ENCODE data around the gene NKX1-2.
A peak's percentile ranks its signal among the peaks of the same experiment; 100 is the strongest.

The NKX1-2 gene

GRCh38 chr10:124464028-124464965, 14.5 kb upstream of the NKX1-2 start:
- Histone ChIP-seq H3K4me3 (ENCODE audit: extremely low read depth, insufficient read depth, low read length, poor library complexity, severe bottlenecking) (no peak overlapping the region), H3K9me3 (ENCODE audit: control insufficient read depth, low read length) (no peaks in the 10 kb centered on the region), H3K27ac (ENCODE audit: low read depth, low read length, severe bottlenecking) (no peak overlapping the region), H3K36me3 (ENCODE audit: control insufficient read depth, insufficient read depth, low read length) (no peaks in the 10 kb centered on the region), H3K4me1 (ENCODE audit: control insufficient read depth, insufficient read depth, low read length, poor library complexity, severe bottlenecking) (peaks cover 5% of the 10 kb centered on the region)
- WGBS, 2 experiments (ENCODE audit: insufficient coverage in 2 of 2), result 77 to 78% methylated on average over 8 to 9 of the region's 9 CpGs

DNA sequence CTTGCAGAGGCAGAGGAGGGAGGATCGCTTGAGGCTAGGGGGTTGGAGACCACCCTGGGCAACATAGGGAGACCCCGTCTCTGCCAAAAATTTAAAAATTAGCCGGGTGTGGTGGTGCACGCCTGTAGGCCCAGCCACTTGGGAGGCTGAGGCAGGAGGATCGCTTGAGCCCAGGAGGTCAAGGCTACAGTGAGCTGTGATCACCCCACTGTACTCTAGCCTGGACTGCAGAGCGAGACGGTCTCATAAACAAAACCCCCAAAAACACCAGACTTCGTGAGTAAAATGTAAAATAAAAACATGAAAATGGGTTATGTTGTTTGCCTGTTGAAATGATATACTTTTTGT, 12.5 kb upstream of the NKX1-2 start:
- Histone ChIP-seq H3K4me1 (ENCODE audit: control insufficient read depth, insufficient read depth, low read length, poor library complexity, severe bottlenecking) (peaks cover 5% of the 10 kb centered on the region), H3K36me3 (ENCODE audit: control insufficient read depth, insufficient read depth, low read length) (no peaks in the 10 kb centered on the region), H3K27ac (ENCODE audit: low read depth, low read length, severe bottlenecking) (no peak overlapping the region), H3K4me3 (ENCODE audit: extremely low read depth, insufficient read depth, low read length, poor library complexity, severe bottlenecking) (peak overlapping the region; percentile 51), H3K9me3 (ENCODE audit: control insufficient read depth, low read length) (no peaks in the 10 kb centered on the region)
- WGBS, 2 experiments (ENCODE audit: insufficient coverage in 2 of 2), result 79% methylated on average over 4 to 5 of the region's 8 CpGs

- Histone ChIP-seq H3K9me3 (ENCODE audit: control insufficient read depth, low read length) (no peaks in the 10 kb centered on the region), H3K4me1 (ENCODE audit: control insufficient read depth, insufficient read depth, low read length, poor library complexity, severe bottlenecking) (peaks cover 7% of the 10 kb centered on the region), H3K4me3 (ENCODE audit: extremely low read depth, insufficient read depth, low read length, poor library complexity, severe bottlenecking) (peak within 1 kb of the TSS; percentile 51), H3K27ac (ENCODE audit: low read depth, low read length, severe bottlenecking) (peak within 1 kb of the TSS; percentile 16), H3K36me3 (ENCODE audit: control insufficient read depth, insufficient read depth, low read length) (no peaks in the 10 kb centered on the region)
- WGBS, 2 experiments (ENCODE audit: insufficient coverage in 2 of 2), result 4 to 5% methylated on average over 50 to 71 of the region's 81 CpGs
Observed at GRCh38 chr10:124461642-124462347, 12.0 kb upstream of the NKX1-2 start, which contains the start of gene LHPP. Gene LHPP, plus strand, starts transcription at chr10:124461823. Its CDS starts 40 bp downstream, at chr10:124461863.

DNA sequence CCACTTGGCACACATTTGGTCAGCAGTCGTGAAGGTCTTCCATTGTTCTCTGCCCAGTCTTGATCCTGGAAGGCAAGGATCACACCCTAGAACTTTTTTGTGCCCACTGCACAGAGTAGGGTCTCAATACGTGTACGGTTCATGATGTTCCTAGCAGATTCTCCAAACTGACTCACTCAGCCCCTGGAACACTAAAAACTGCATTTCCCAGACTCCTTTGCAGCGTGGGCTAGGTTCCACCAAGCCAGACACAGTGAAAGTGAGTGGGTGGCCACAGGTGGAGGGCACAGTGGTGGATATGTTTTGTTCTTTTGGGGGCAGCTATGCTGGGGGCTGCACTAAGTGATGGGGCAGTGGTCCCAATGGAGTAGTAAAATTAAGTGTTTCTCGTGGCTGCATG, 10.3 kb upstream of the NKX1-2 start:
- no peaks in the 10 kb centered on the region for H3K36me3 ChIP-seq (ENCODE audit: control insufficient read depth, insufficient read depth, low read length)
- H3K9me3 ChIP-seq (ENCODE audit: control insufficient read depth, low read length), result no peaks in the 10 kb centered on the region
- H3K4me1 ChIP-seq (ENCODE audit: control insufficient read depth, insufficient read depth, low read length, poor library complexity, severe bottlenecking), result peaks cover 9% of the 10 kb centered on the region
- no peak overlapping the region for H3K27ac ChIP-seq (ENCODE audit: low read depth, low read length, severe bottlenecking)
- H3K4me3 ChIP-seq (ENCODE audit: extremely low read depth, insufficient read depth, low read length, poor library complexity, severe bottlenecking), result no peak overlapping the region
- 92 to 95% methylated on average over 4 of the region's 5 CpGs for WGBS, 2 experiments (ENCODE audit: insufficient coverage in 2 of 2)

GRCh38 chr10:124459395-124459794, 9.6 kb upstream of the NKX1-2 start:
- 54 to 91% methylated on average over 1 of the region's 1 CpG for WGBS, 2 experiments (ENCODE audit: insufficient coverage in 2 of 2)
- Histone ChIP-seq H3K4me3 (ENCODE audit: extremely low read depth, insufficient read depth, low read length, poor library complexity, severe bottlenecking) (no peak overlapping the region), H3K27ac (ENCODE audit: low read depth, low read length, severe bottlenecking) (no peak overlapping the region), H3K9me3 (ENCODE audit: control insufficient read depth, low read length) (no peaks in the 10 kb centered on the region), H3K36me3 (ENCODE audit: control insufficient read depth, insufficient read depth, low read length) (no peaks in the 10 kb centered on the region), H3K4me1 (ENCODE audit: control insufficient read depth, insufficient read depth, low read length, poor library complexity, severe bottlenecking) (peaks cover 5% of the 10 kb centered on the region)

GRCh38 chr10:124458889-124459288, 9.1 kb upstream of the NKX1-2 start:
- Histone ChIP-seq H3K9me3 (ENCODE audit: control insufficient read depth, low read length) (no peaks in the 10 kb centered on the region), H3K36me3 (ENCODE audit: control insufficient read depth, insufficient read depth, low read length) (no peaks in the 10 kb centered on the region), H3K27ac (ENCODE audit: low read depth, low read length, severe bottlenecking) (no peak overlapping the region), H3K4me1 (ENCODE audit: control insufficient read depth, insufficient read depth, low read length, poor library complexity, severe bottlenecking) (peaks cover 5% of the 10 kb centered on the region), H3K4me3 (ENCODE audit: extremely low read depth, insufficient read depth, low read length, poor library complexity, severe bottlenecking) (no peak overlapping the region)
- no CpG with 5 or more reads among the region's 2 CpGs for WGBS, 2 experiments (ENCODE audit: insufficient coverage in 2 of 2)

- H3K4me3 ChIP-seq (ENCODE audit: extremely low read depth, insufficient read depth, low read length, poor library complexity, severe bottlenecking), result no peak overlapping the region
- H3K4me1 ChIP-seq (ENCODE audit: control insufficient read depth, insufficient read depth, low read length, poor library complexity, severe bottlenecking), result peaks cover 5% of the 10 kb centered on the region
- WGBS, 2 experiments (ENCODE audit: insufficient coverage in 2 of 2), result 93 to 100% methylated on average over 4 of the region's 4 CpGs
- no peaks in the 10 kb centered on the region for H3K36me3 ChIP-seq (ENCODE audit: control insufficient read depth, insufficient read depth, low read length)
- no peak overlapping the region for H3K27ac ChIP-seq (ENCODE audit: low read depth, low read length, severe bottlenecking)
- H3K9me3 ChIP-seq (ENCODE audit: control insufficient read depth, low read length), result no peaks in the 10 kb centered on the region
Observed at GRCh38 chr10:124458473-124458872, 8.6 kb upstream of the NKX1-2 start.

GRCh38 chr10:124455441-124455840, 5.6 kb upstream of the NKX1-2 start:
- no peaks in the 10 kb centered on the region for H3K36me3 ChIP-seq (ENCODE audit: control insufficient read depth, insufficient read depth, low read length)
- H3K4me1 ChIP-seq (ENCODE audit: control insufficient read depth, insufficient read depth, low read length, poor library complexity, severe bottlenecking), result peaks cover 9% of the 10 kb centered on the region
- no peak overlapping the region for H3K27ac ChIP-seq (ENCODE audit: low read depth, low read length, severe bottlenecking)
- 72 to 89% methylated on average over 6 to 7 of the region's 7 CpGs for WGBS, 2 experiments (ENCODE audit: insufficient coverage in 2 of 2)
- H3K4me3 ChIP-seq (ENCODE audit: extremely low read depth, insufficient read depth, low read length, poor library complexity, severe bottlenecking), result no peak overlapping the region
- no peaks in the 10 kb centered on the region for H3K9me3 ChIP-seq (ENCODE audit: control insufficient read depth, low read length)

- no peaks in the 10 kb centered on the region for H3K9me3 ChIP-seq (ENCODE audit: control insufficient read depth, low read length)
- H3K4me3 ChIP-seq (ENCODE audit: extremely low read depth, insufficient read depth, low read length, poor library complexity, severe bottlenecking), result no peak overlapping the region
- H3K4me1 ChIP-seq (ENCODE audit: control insufficient read depth, insufficient read depth, low read length, poor library complexity, severe bottlenecking), result peaks cover 9% of the 10 kb centered on the region
- H3K27ac ChIP-seq (ENCODE audit: low read depth, low read length, severe bottlenecking), result no peak overlapping the region
- 25 to 35% methylated on average over 5 to 6 of the region's 8 CpGs for WGBS, 2 experiments (ENCODE audit: insufficient coverage in 2 of 2)
- no peaks in the 10 kb centered on the region for H3K36me3 ChIP-seq (ENCODE audit: control insufficient read depth, insufficient read depth, low read length)
Observed at GRCh38 chr10:124453960-124454610, 4.2 kb upstream of the NKX1-2 start.

DNA sequence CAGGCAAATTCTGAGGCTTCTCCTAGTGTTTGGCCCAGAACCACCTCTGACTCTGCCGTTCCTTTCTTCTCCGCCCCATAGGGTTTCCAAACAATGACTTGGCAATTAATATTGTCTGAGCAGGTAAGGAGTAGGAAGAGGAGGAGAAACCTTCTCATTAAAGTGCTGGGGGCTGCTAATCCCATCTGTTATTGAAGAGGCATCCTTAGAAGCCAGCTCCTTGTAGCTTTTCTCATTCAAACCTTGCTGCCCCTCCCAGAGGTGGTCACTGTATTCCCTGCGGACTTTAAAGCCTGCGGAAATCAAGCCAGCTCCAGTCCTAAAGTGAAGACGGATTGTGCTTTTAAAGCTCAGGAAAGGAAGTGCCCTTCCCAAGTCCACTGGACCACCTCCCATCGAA, 1.4 kb upstream of the NKX1-2 start:
- Histone ChIP-seq H3K4me1 (ENCODE audit: control insufficient read depth, insufficient read depth, low read length, poor library complexity, severe bottlenecking) (peaks cover 12% of the 10 kb centered on the region), H3K27ac (ENCODE audit: low read depth, low read length, severe bottlenecking) (no peak overlapping the region), H3K4me3 (ENCODE audit: extremely low read depth, insufficient read depth, low read length, poor library complexity, severe bottlenecking) (no peak overlapping the region), H3K9me3 (ENCODE audit: control insufficient read depth, low read length) (no peaks in the 10 kb centered on the region), H3K36me3 (ENCODE audit: control insufficient read depth, insufficient read depth, low read length) (no peaks in the 10 kb centered on the region)
- 16 to 40% methylated on average over 6 of the region's 6 CpGs for WGBS, 2 experiments (ENCODE audit: insufficient coverage in 2 of 2)

Data from mesodermal cell (in vitro differentiated cells).